Astrocyte of the spinal cord (primary cell): ENCODE measurements around the gene UQCRFS1.

Source experiments
- DNase-seq: peaks from one replicate; pipeline ENCODE4 v3.0.0; 2011; ENCODE audit warnings: low read depth, low spot score
- H3K4me3 ChIP-seq: 2 replicates; pipeline ENCODE4 v1.5.1; 2011; ENCODE audit warnings: low read depth, mild to moderate bottlenecking, low read length, moderate library complexity
- in situ Hi-C: cut with HindIII; loops from 2 replicates; pipeline ENCODE4 v1.10.0; 2017; ENCODE audit warnings: low sequenced_read_pairs
- TF ChIP-seq, protein P1 (sequence below): IDR thresholded peaks from 2 replicates; pipeline ENCODE4 v1.5.1; 2012; ENCODE audit warnings: low read depth, mild to moderate bottlenecking, low read length, inconsistent platforms

UQCRFS1 gene

DNA sequence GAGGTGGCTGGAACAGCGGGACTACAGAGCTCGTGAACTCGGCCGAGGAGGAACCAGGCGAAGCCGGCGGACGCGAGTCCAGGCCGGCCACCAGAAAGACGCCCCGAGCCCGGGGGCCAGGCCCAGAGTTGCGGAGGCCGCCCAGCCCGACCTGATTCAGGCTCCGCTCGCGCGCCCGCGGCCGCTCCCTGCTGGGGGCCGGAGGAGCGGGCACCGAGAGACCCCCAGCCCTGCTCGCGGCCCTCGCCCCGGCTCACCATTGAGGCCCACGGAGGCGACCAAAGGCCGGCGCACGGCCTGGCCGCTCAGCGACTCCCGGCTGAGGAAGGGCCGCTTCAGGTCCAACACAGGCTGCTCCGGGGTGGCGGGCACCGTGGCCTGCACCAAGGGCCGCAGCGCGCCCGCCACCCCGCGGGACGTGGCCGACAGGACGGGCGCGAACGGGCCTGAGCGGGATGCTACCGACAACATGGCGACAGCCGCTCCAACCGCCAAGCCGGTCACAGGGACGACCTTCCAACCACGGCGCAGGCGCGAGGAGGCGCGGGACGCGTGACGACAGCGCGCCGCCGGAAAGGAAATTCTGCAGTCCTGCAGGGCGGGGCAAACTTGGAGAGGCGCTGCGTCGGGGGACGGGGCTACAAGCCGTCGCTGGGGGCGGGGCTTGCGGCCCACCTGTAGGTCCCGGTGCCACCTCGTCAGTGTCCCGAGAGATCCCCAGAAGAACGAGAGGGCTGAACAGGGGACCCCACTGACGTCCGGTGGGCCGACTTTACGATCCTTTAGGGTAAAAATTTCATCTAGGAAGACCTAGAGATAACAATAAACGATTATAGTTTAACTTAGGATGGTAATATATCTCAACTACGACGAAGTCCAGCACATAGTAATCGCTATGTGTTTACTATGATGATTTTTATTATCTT is at the start of gene UQCRFS1:
TSS of gene UQCRFS1 (minus strand) at position 504 of the 926 bp plus-strand sequence. CDS start at position 471, 33 bp downstream.
- TF ChIP-seq, protein P1, sequence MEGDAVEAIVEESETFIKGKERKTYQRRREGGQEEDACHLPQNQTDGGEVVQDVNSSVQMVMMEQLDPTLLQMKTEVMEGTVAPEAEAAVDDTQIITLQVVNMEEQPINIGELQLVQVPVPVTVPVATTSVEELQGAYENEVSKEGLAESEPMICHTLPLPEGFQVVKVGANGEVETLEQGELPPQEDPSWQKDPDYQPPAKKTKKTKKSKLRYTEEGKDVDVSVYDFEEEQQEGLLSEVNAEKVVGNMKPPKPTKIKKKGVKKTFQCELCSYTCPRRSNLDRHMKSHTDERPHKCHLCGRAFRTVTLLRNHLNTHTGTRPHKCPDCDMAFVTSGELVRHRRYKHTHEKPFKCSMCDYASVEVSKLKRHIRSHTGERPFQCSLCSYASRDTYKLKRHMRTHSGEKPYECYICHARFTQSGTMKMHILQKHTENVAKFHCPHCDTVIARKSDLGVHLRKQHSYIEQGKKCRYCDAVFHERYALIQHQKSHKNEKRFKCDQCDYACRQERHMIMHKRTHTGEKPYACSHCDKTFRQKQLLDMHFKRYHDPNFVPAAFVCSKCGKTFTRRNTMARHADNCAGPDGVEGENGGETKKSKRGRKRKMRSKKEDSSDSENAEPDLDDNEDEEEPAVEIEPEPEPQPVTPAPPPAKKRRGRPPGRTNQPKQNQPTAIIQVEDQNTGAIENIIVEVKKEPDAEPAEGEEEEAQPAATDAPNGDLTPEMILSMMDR, result peak; percentile 1
- in situ Hi-C loops, result no loop called here
- peak; percentile 93 for DNase-seq
- peak within 1 kb of the TSS; percentile 91 for H3K4me3 ChIP-seq

DNA sequence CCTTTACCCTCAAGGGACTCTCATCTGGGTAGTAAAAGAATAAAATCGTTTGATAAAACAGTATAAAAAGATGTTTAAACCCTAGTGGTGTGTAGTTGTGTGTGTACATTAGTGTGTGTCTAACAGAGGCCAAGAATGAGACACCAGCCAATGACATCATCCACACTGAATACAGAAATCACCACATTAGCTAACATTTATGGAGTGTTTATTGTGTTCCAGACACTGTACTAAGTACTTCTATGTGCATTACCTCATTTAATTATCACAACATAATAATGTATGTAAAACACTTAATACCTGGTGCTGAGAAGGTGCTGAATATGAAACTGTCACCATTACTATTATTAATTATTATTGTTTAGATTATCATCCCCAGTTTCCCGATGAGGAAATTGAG is 49.1 kb upstream of the UQCRFS1 start:
- TF ChIP-seq, protein P1, result no peak
- DNase-seq, result no peak
- in situ Hi-C loops, result no loop called here
- H3K4me3 ChIP-seq, result no peak overlapping the region

DNA sequence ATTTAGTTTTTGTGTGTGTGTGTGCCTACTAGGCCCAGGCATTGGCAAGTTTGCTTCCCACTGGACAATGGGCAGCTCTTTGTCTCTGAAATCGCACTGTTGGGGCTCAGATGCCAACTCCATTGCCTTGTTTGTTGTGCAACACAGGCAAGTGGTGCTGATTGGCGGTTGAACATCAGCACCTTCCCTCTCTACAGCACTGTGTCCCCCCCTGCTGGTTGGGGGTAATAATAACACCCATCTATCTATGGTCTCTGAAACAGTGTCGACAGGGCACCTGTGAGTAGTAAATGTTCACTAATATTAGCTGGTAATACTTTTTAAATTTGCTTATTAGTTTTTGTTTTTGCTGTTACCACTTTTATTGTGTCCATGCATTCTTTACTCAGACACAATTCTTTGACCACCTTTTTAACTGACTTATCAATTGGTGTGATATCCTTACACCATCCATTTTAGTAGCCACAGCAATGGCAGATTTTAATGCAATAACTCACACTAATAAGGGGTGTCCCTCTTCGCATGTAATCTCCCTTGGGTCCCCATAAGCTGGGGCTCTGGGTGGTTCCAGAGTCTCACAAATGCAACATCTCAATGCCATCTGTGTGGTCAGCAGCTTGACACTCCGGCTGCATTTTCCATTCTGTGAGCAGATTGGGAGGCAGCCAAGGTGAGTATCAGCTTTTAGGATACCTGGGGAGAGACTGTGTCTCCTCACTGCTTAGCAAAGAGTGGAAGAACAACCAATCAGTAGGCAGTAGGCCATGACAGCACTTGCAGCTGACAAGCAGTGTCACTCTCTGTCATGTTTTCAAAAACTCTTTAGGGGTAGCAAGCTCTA is 47.7 kb upstream of the UQCRFS1 start:
- DNase-seq, result no peak
- TF ChIP-seq, protein P1, result peak; percentile 12
- H3K4me3 ChIP-seq, result no peak overlapping the region
- in situ Hi-C loops, result no loop called here

DNA sequence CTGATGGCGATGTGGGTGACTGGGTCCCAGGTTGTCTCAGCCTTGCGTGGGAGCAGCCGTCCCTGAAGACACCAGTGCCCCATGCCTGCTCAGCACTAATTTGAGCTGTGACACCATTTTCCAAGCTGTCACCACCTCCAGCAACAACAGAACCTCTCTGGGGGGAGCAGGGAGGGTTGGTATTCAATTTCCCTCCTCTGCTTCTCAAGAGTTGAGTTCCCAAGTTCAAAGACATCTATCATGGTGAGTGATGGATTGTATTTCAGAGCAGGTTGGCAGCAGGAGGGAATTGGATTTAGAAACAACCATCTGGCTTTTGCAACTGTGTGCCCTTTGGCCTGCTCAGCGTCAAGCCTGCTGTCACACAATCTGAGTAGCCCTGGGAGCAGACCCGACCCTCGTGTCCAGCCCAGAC is 46.9 kb upstream of the UQCRFS1 start:
- no peak overlapping the region for H3K4me3 ChIP-seq
- DNase-seq, result no peak
- in situ Hi-C loops, result no loop called here
- TF ChIP-seq, protein P1, result no peak

DNA sequence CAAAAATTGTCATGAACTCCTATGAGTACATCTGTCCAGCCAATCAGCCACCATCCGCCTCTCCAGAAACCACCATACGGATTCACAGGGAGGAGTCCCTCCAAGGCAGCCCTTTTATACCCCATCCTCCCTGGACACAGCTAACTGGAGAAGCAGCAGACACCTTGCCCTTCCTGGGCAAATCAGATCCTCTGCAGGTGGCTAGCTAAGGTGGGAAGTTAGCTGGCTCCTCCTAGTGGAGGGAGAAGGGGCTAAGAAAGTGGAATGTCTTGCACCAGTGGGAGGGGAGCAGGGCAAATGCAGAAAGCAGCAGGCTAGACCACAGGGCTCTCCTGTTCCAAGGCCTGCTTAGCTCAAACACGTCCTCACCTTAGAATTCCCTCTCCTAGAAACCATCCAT is 46.2 kb upstream of the UQCRFS1 start:
- no peak overlapping the region for H3K4me3 ChIP-seq
- TF ChIP-seq, protein P1, result peak; percentile 2
- DNase-seq, result no peak
- in situ Hi-C loops, result no loop called here

DNA sequence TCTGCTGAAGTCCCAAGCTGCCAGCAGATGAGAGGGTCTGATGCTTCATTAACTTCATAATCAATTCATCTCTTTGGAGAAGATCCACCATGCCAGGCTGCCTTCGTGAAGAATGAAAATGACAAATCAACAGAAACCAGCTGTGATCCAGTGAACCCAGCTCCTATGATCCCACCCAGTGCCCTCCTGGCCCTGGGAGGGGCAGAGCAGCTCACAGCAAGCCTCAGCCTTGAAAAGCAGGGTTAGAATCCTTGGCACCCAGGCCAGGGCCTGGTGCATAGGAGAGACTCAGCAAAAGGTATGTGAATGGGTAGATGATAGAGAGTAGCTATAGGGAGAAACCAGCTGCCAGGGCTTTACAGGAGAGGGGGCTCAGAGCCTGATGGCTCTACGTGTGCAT is 43.6 kb upstream of the UQCRFS1 start:
- TF ChIP-seq, protein P1, result no peak
- no peak for DNase-seq
- in situ Hi-C loops, result no loop called here
- no peak overlapping the region for H3K4me3 ChIP-seq
